ENCODE results near the gene COTL1.

Gene COTL1

GRCh38 chr16:84579936-84580335 is 37.9 kb downstream of the COTL1 start:
- Histone ChIP-seq H3K9me3 (replicated peaks; ENCODE audit: insufficient read depth, low read length) (no peaks in the 10 kb centered on the region), H4K20me1 (ENCODE audit: insufficient read depth, low read length) (no peaks in the 10 kb centered on the region), H3F3A (ENCODE audit: insufficient read depth, low read length) (no peaks in the 10 kb centered on the region), H3K27me3 (replicated peaks; ENCODE audit: insufficient read depth, low read length) (no peaks in the 10 kb centered on the region), H3K36me3 (replicated peaks; ENCODE audit: insufficient read depth, low read length) (no peaks in the 10 kb centered on the region), H2AFZ (ENCODE audit: low read length) (no peak overlapping the region), H3K4me1 (ENCODE audit: low read length) (no peaks in the 10 kb centered on the region), H3K27ac (ENCODE audit: low read length) (no peak overlapping the region), H3K9ac (ENCODE audit: low read length) (no peak overlapping the region), H3K9me2 (replicated peaks; ENCODE audit: insufficient read depth, low read length) (no peaks in the 10 kb centered on the region), H3K4me3 (ENCODE audit: low read length) (no peak overlapping the region), H3K79me2 (ENCODE audit: low read length) (no peaks in the 10 kb centered on the region), H3K4me2 (ENCODE audit: low read depth, low read length) (no peak overlapping the region)
- DNase-seq = no peak
- no peak for TF ChIP-seq EZH2phosphoT487 (IDR thresholded peaks at IDR 0.05; ENCODE audit: low read length)
- TF ChIP-seq EZH2 (optimal IDR thresholded peaks at IDR 0.05; ENCODE audit: low read depth, low read length) = no peak
- TF ChIP-seq, protein P1, sequence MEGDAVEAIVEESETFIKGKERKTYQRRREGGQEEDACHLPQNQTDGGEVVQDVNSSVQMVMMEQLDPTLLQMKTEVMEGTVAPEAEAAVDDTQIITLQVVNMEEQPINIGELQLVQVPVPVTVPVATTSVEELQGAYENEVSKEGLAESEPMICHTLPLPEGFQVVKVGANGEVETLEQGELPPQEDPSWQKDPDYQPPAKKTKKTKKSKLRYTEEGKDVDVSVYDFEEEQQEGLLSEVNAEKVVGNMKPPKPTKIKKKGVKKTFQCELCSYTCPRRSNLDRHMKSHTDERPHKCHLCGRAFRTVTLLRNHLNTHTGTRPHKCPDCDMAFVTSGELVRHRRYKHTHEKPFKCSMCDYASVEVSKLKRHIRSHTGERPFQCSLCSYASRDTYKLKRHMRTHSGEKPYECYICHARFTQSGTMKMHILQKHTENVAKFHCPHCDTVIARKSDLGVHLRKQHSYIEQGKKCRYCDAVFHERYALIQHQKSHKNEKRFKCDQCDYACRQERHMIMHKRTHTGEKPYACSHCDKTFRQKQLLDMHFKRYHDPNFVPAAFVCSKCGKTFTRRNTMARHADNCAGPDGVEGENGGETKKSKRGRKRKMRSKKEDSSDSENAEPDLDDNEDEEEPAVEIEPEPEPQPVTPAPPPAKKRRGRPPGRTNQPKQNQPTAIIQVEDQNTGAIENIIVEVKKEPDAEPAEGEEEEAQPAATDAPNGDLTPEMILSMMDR (IDR thresholded peaks at IDR 0.05; ENCODE audit: low read length) = no peak

DNA sequence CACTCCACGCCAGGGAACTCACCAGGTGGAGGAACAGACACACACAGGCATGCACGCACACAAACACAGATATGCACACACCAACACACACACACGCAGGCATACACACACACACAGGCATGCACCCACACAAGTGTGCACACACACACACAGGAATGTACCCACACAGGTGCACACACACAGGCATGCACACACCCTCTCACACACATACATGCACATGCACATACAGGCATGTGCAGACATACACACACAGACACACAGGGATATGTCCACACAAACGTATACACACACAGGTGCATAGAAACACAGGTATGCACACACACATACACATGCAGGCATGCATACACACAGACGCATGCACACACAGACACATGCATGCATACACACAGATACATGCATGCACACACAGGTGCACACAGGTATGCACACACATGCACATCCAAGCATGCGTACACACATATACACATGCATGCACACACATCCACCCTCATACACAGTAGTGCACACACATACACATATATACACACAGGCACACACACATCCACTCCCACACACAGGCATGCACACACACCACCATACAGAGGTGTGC is 39.2 kb downstream of the COTL1 start:
- Histone ChIP-seq H3K4me2 (ENCODE audit: low read depth, low read length) (no peak overlapping the region), H3K27ac (ENCODE audit: low read length) (no peak overlapping the region), H2AFZ (ENCODE audit: low read length) (no peak overlapping the region), H3K36me3 (replicated peaks; ENCODE audit: insufficient read depth, low read length) (no peaks in the 10 kb centered on the region), H3K9ac (ENCODE audit: low read length) (no peak overlapping the region), H3K27me3 (replicated peaks; ENCODE audit: insufficient read depth, low read length) (no peaks in the 10 kb centered on the region), H3F3A (ENCODE audit: insufficient read depth, low read length) (no peaks in the 10 kb centered on the region), H4K20me1 (ENCODE audit: insufficient read depth, low read length) (no peaks in the 10 kb centered on the region), H3K9me3 (replicated peaks; ENCODE audit: insufficient read depth, low read length) (no peaks in the 10 kb centered on the region), H3K79me2 (ENCODE audit: low read length) (no peaks in the 10 kb centered on the region), H3K4me1 (ENCODE audit: low read length) (no peaks in the 10 kb centered on the region), H3K4me3 (ENCODE audit: low read length) (no peak overlapping the region), H3K9me2 (replicated peaks; ENCODE audit: insufficient read depth, low read length) (no peaks in the 10 kb centered on the region)
- DNase-seq = no peak
- no peak for TF ChIP-seq EZH2 (optimal IDR thresholded peaks at IDR 0.05; ENCODE audit: low read depth, low read length)
- TF ChIP-seq, protein P1 (IDR thresholded peaks at IDR 0.05; ENCODE audit: low read length) = no peak
- no peak for TF ChIP-seq EZH2phosphoT487 (IDR thresholded peaks at IDR 0.05; ENCODE audit: low read length)

DNA sequence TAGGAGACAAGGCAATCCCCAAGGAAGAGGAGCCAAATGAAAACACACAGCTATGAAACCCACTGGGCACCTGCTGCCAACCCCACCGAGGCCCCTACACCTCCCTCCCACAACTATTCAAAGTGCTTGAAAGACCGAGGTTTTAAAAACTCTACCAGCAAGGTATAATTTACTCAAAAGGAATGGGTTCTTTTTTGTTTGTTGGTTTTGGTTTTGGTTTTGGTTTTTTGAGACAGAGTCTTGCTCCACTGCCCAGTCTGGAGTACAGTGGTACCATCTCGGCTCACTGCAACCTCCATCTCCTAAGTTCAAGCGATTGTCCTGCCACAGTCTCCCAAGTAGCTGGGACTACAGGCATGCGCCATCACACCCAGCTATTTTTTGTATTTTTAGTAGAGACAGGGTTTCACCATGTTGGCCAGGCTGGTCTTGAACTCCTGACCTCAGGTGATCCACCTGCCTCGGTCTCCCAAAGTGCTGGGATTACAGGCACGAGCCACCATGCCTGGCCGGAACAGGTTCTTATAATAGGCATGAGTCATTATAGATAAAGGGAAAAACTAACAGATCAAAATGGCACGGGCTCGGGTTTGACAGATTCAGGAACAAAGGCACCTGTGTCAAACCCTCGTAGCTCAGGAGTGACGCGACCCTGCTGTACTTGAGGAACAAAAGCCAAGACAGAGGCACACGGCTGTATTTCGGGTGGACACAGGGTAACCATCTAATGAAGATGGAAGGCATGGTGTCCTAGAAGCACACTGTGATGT is 40.7 kb downstream of the COTL1 start:
- H3F3A ChIP-seq (ENCODE audit: insufficient read depth, low read length) = no peaks in the 10 kb centered on the region
- H2AFZ ChIP-seq (ENCODE audit: low read length) = no peak overlapping the region
- no peak overlapping the region for H3K4me3 ChIP-seq (ENCODE audit: low read length)
- H3K4me1 ChIP-seq (ENCODE audit: low read length) = no peaks in the 10 kb centered on the region
- TF ChIP-seq EZH2phosphoT487 (IDR thresholded peaks at IDR 0.05; ENCODE audit: low read length) (no peak), EZH2 (optimal IDR thresholded peaks at IDR 0.05; ENCODE audit: low read depth, low read length) (no peak)
- TF ChIP-seq, protein P1 (IDR thresholded peaks at IDR 0.05; ENCODE audit: low read length) = no peak
- H3K79me2 ChIP-seq (ENCODE audit: low read length) = no peaks in the 10 kb centered on the region
- H3K27me3 ChIP-seq (replicated peaks; ENCODE audit: insufficient read depth, low read length) = no peaks in the 10 kb centered on the region
- H4K20me1 ChIP-seq (ENCODE audit: insufficient read depth, low read length) = no peaks in the 10 kb centered on the region
- H3K9me3 ChIP-seq (replicated peaks; ENCODE audit: insufficient read depth, low read length) = no peaks in the 10 kb centered on the region
- H3K4me2 ChIP-seq (ENCODE audit: low read depth, low read length) = no peak overlapping the region
- H3K9ac ChIP-seq (ENCODE audit: low read length) = no peak overlapping the region
- no peak overlapping the region for H3K27ac ChIP-seq (ENCODE audit: low read length)
- no peaks in the 10 kb centered on the region for H3K9me2 ChIP-seq (replicated peaks; ENCODE audit: insufficient read depth, low read length)
- no peaks in the 10 kb centered on the region for H3K36me3 ChIP-seq (replicated peaks; ENCODE audit: insufficient read depth, low read length)
- no peak for DNase-seq
